Dermis blood vessel endothelial cell (primary cell): Measurements from ENCODE around the gene UVRAG. TPM values are rescaled to one million over a fixed set of nuclear protein-coding genes. Genes with fewer than 3 reads are reported as not detected.
"Not testable (repeated sequence)": the region's sequence is repeated elsewhere in the genome, so short reads cannot be mapped to it uniquely, and the experiment has no call there.

Source experiments
- DNase-seq: peaks from one replicate; pipeline ENCODE4 v3.0.0; 2010
- total RNA-seq: library from RNA; depleted of rRNA; stranded (reverse); fragments of >200 nt; gene quantifications from 2 replicates; pipeline ENCODE4 v1.2.3, GENCODE V29; 2014

UVRAG gene
- total RNA-seq, 1 donor from 2014 or later, result 98.2 TPM

GRCh38 chr11:75969626-75970308 is 154.8 kb downstream of the UVRAG start:
- DNase-seq, result no peak

GRCh38 chr11:75973710-75974109 is 158.7 kb downstream of the UVRAG start:
- DNase-seq, result not testable (repeated sequence)

- DNase-seq, result not testable (repeated sequence)
Measured at GRCh38 chr11:75979075-75979474, 164.1 kb downstream of the UVRAG start.

GRCh38 chr11:75979479-75980027 is 164.5 kb downstream of the UVRAG start:
- not testable (repeated sequence) for DNase-seq

- DNase-seq, result no peak
Measured at GRCh38 chr11:75980031-75980430, 165.0 kb downstream of the UVRAG start.

GRCh38 chr11:75981546-75981945 is 166.5 kb downstream of the UVRAG start:
- no peak for DNase-seq

GRCh38 chr11:75982309-75982708 is 167.3 kb downstream of the UVRAG start:
- no peak for DNase-seq

- peak; percentile 68 for DNase-seq
Measured at GRCh38 chr11:75986966-75987365, 172.0 kb downstream of the UVRAG start.

GRCh38 chr11:75993126-75993525 is 178.1 kb downstream of the UVRAG start:
- DNase-seq, result no peak

GRCh38 chr11:75994616-75995015 is 179.6 kb downstream of the UVRAG start:
- no peak for DNase-seq

GRCh38 chr11:75996523-75997442 is 181.8 kb downstream of the UVRAG start:
- DNase-seq, result peak; percentile 61

GRCh38 chr11:76004400-76004799 is 189.4 kb downstream of the UVRAG start:
- no peak for DNase-seq

- DNase-seq, result no peak
Measured at GRCh38 chr11:76005756-76006155, 190.7 kb downstream of the UVRAG start.

- DNase-seq, result no peak
Measured at GRCh38 chr11:76007166-76007565, 192.2 kb downstream of the UVRAG start.

- DNase-seq, result peak; percentile 28
Measured at GRCh38 chr11:76008474-76008873, 193.5 kb downstream of the UVRAG start.

- DNase-seq, result no peak
Measured at GRCh38 chr11:76010051-76010450, 195.0 kb downstream of the UVRAG start.

GRCh38 chr11:76013526-76013925 is 198.5 kb downstream of the UVRAG start:
- no peak for DNase-seq

GRCh38 chr11:76023236-76024068 is 208.4 kb downstream of the UVRAG start:
- DNase-seq, result no peak

- no peak for DNase-seq
Measured at GRCh38 chr11:76025068-76025467, 210.1 kb downstream of the UVRAG start.

GRCh38 chr11:76025817-76026216 is 210.8 kb downstream of the UVRAG start:
- no peak for DNase-seq

- no peak for DNase-seq
Measured at GRCh38 chr11:76026281-76026680, 211.3 kb downstream of the UVRAG start.

- DNase-seq, result no peak
Measured at GRCh38 chr11:76026862-76027261, 211.9 kb downstream of the UVRAG start.

GRCh38 chr11:76030286-76030685 is 215.3 kb downstream of the UVRAG start:
- peak; percentile 93 for DNase-seq
